Fibroblast of mammary gland (primary cell): ENCODE measurements around the gene AOPEP.

Experiments used
- DNase-seq: peaks from one replicate; pipeline ENCODE4 v3.0.0-alpha.2; 2010; ENCODE audit warnings: low read depth
- H3K4me3 ChIP-seq: 2 replicates; pipeline ENCODE4 v1.5.1; 2011; ENCODE audit warnings: low read depth, mild to moderate bottlenecking, low read length, moderate library complexity; ENCODE audit not compliant: control insufficient read depth
- TF ChIP-seq, protein P1 (sequence below): conservative IDR thresholded peaks from 2 replicates; pipeline ENCODE4 v1.5.1; 2011; ENCODE audit warnings: low read depth, low read length, inconsistent platforms; ENCODE audit not compliant: control insufficient read depth, insufficient read depth

The AOPEP gene

DNA sequence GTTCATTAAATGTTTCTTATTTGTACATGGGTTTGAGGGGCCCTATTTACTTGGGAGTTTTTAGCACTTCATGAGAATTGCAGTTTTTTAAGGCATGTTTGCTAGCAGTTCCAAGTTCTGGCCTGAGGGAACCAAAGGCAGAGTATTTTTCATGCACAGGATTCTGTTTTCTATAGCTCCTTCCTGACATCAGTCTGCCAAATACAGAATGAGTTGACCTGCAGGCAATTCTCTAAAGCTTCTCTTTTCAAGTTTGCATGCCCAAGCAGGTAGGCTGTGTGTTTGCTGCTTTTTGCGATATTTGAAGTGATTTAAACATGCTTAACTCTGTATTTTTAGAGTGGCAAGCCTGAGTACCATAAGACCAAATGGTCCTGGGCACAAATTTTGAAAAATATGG lies 75.8 kb downstream of the AOPEP start:
- TF ChIP-seq, protein P1, sequence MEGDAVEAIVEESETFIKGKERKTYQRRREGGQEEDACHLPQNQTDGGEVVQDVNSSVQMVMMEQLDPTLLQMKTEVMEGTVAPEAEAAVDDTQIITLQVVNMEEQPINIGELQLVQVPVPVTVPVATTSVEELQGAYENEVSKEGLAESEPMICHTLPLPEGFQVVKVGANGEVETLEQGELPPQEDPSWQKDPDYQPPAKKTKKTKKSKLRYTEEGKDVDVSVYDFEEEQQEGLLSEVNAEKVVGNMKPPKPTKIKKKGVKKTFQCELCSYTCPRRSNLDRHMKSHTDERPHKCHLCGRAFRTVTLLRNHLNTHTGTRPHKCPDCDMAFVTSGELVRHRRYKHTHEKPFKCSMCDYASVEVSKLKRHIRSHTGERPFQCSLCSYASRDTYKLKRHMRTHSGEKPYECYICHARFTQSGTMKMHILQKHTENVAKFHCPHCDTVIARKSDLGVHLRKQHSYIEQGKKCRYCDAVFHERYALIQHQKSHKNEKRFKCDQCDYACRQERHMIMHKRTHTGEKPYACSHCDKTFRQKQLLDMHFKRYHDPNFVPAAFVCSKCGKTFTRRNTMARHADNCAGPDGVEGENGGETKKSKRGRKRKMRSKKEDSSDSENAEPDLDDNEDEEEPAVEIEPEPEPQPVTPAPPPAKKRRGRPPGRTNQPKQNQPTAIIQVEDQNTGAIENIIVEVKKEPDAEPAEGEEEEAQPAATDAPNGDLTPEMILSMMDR = no peak
- no peak for DNase-seq
- no peak overlapping the region for H3K4me3 ChIP-seq

DNA sequence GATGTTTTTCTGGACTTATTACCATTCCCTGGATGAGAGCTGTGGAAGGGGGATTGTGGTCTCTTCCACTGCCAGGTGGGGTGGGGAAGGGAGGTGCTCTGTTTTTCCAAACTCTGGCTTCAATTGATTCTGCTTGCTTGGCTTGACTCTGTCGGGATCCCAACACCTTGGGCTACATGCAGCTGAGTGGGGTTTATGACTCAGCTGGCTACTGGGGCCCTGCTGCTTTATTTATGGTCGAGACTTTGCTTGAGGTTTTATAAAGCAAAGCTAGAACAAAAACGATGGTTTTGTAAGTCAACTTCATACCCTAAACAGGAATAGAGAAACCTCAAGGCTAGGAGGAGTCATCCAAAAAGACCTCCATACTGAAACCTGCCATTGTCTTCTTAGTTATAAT lies 76.3 kb downstream of the AOPEP start:
- DNase-seq = peak; percentile 66
- H3K4me3 ChIP-seq = no peak overlapping the region
- TF ChIP-seq, protein P1 = no peak

DNA sequence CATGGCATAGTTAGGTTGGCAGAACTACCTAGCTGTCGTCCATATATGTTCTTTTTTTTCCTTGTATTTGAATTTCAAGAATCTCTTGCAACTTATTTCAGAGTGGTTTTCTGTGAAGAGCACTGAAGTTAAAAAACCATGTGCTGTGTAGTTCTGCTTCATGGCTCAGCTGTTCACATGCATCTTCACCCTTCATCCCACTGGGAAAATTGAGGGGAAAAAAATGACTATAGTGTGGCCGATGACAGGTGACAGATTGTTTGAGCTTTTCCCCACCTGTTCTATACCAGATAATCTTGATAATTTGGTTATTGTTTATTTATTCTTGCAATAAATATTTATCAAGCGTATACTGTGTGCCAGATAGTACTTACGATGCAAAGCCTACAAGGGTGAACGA lies 77.8 kb downstream of the AOPEP start:
- H3K4me3 ChIP-seq = no peak overlapping the region
- no peak for DNase-seq
- TF ChIP-seq, protein P1 = no peak

DNA sequence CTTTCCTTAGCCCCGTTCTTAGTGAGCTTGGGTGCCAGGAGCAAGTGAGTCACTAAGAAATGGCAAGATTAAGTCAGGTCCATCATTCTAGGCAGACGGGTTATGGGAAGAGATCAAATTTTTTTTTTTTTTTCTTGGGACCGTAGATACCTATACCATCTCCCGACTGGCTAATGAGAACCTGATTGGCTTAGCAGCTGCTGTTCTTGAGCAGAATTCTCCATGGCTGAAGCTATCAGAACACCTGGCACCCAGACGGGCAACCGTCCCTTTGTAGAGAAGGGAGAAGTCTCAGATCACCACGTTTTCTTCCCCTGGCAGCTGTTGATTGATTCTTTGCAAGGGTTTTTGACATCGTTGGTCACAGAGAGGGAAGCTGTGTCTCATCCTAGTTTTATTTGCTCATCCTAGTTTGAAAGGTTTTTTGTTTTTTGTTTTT lies 78.6 kb downstream of the AOPEP start:
- H3K4me3 ChIP-seq = no peak overlapping the region
- TF ChIP-seq, protein P1 = no peak
- DNase-seq = no peak

DNA sequence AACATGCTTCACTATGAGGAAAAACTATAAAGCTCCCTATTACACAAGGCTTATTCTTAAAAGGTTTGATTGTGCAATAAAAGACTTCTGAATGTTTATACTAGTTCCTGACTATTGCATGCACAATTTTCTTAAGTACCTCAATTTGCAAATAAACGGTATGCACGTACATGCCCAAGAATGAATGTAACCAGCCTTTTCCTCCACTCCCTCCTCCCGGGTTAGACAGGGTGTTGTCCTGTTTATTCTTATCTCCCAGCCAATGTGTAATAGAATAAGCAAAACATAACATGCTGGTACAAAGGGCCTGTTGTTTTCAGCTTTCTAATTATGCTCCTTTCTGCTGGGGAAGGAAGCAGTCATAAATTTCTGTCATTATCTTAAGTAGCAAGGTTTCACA lies 79.1 kb downstream of the AOPEP start:
- DNase-seq = peak; percentile 85
- TF ChIP-seq, protein P1 = no peak

DNA sequence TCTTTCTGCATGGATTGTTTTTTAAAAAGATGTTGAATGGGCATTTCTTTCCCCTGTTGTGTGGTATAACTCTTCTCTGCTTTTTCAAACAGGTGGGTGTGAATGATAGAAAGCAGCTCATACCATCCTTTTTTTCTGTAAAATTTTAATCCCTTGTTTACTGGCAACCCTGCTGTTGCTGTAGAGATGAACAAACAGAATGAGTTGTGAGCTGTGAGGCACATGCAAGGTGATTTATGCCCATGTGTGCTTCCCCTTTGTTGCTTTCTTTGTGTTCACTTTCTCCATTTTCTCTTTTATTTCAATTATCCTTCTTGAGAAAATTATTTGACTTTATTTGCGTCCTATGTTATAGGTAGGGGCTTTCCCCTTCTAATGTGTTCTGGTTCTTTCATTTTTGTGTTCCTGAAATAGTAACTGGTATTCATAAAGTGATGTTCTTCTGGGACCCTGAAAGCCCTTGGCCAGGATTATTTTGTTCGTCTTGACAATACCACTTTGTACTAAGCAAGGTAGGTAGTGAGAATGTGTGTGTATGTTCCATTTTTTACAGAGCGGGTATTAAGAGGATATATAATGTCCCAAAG lies 79.9 kb downstream of the AOPEP start:
- DNase-seq = no peak

More for the DNA sequence above, 79.1 kb downstream of the AOPEP start:
- no peak overlapping the region for H3K4me3 ChIP-seq

DNA sequence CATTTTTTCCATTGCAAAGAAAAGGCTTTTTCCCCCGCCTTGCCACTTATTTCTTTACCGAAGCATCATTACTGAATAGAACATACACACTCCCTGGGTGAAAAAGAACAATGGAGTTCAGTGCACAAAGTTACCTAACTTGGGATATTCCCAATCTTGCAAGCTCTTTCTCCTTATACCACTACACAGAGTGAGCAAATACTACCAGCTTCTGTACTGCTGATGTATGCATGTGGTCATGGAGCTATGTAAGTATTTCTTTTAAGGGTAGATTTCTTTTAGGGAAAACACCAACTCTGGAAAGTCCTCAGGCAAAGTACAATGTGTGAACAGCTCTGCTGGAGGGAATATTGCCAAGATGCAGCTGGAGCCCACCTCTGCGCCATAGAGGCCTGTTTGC lies 81.1 kb downstream of the AOPEP start:
- H3K4me3 ChIP-seq = no peak overlapping the region
- DNase-seq = no peak
- TF ChIP-seq, protein P1 = no peak

More for the DNA sequence above, 79.9 kb downstream of the AOPEP start:
- TF ChIP-seq, protein P1 = no peak
- no peak overlapping the region for H3K4me3 ChIP-seq
